ENCODE results near the gene SERGEF.

DNA sequence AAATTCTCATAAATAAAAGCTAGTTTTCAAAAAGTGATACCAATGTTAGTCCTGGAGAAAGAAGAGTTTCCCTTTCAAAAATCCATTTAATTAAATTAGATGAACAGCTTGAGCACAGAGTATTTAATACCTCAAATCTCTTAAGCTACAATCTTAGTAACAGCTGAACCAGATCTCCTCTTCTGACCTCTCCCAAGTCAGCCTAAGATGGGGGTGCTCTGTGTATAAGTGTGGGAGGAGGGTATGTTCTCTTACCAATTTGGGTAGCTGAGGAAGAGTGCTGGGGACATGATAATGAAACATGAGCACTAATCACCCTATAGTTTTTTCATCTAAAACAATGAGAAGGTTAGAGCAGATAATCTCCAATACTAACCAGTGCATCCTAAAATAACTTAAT lies 23.6 kb upstream of the SERGEF start:
- TF ChIP-seq, protein P1, sequence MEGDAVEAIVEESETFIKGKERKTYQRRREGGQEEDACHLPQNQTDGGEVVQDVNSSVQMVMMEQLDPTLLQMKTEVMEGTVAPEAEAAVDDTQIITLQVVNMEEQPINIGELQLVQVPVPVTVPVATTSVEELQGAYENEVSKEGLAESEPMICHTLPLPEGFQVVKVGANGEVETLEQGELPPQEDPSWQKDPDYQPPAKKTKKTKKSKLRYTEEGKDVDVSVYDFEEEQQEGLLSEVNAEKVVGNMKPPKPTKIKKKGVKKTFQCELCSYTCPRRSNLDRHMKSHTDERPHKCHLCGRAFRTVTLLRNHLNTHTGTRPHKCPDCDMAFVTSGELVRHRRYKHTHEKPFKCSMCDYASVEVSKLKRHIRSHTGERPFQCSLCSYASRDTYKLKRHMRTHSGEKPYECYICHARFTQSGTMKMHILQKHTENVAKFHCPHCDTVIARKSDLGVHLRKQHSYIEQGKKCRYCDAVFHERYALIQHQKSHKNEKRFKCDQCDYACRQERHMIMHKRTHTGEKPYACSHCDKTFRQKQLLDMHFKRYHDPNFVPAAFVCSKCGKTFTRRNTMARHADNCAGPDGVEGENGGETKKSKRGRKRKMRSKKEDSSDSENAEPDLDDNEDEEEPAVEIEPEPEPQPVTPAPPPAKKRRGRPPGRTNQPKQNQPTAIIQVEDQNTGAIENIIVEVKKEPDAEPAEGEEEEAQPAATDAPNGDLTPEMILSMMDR (IDR thresholded peaks at IDR 0.05) = no peak
- no peak for TF ChIP-seq POLR2AphosphoS5 (IDR thresholded peaks at IDR 0.05)
- TF ChIP-seq EP300 (IDR thresholded peaks at IDR 0.05) = no peak
- TF ChIP-seq POLR2A (IDR thresholded peaks at IDR 0.05) = no peak
